ENCODE results near the gene OR4N2.
"Not testable (repeated sequence)": the region's sequence is repeated elsewhere in the genome, so short reads cannot be mapped to it uniquely, and the experiment has no call there.

Gene OR4N2

GRCh38 chr14:19828314-19828713, 24.7 kb downstream of the OR4N2 start:
- DNase-seq (ENCODE audit: low read depth), result no peak
- no peak for TF ChIP-seq CTCF (IDR thresholded peaks at IDR 0.05; ENCODE audit: low read length, missing control alignments)
- H3K4me3 ChIP-seq (replicated peaks; ENCODE audit: low read depth, low read length), result no peak overlapping the region

- not testable (repeated sequence) for DNase-seq (ENCODE audit: low read depth); H3K4me3 ChIP-seq (replicated peaks; ENCODE audit: low read depth, low read length)
These were observed 30.8 kb downstream of the OR4N2 start for GRCh38 chr14:19834203-19834848.

- DNase-seq (ENCODE audit: low read depth), result no peak
- TF ChIP-seq CTCF (IDR thresholded peaks at IDR 0.05; ENCODE audit: low read length, missing control alignments), result no peak
- no peak overlapping the region for H3K4me3 ChIP-seq (replicated peaks; ENCODE audit: low read depth, low read length)
These were observed 34.9 kb downstream of the OR4N2 start for GRCh38 chr14:19838433-19838832.

GRCh38 chr14:19851365-19851764, 47.8 kb downstream of the OR4N2 start:
- H3K4me3 ChIP-seq (replicated peaks; ENCODE audit: low read depth, low read length), result no peak overlapping the region
- TF ChIP-seq CTCF (IDR thresholded peaks at IDR 0.05; ENCODE audit: low read length, missing control alignments), result no peak
- no peak for DNase-seq (ENCODE audit: low read depth)

- DNase-seq (ENCODE audit: low read depth); H3K4me3 ChIP-seq (replicated peaks; ENCODE audit: low read depth, low read length): not testable (repeated sequence)
These were observed 62.6 kb downstream of the OR4N2 start for GRCh38 chr14:19866061-19866669.

- no peak for TF ChIP-seq CTCF (IDR thresholded peaks at IDR 0.05; ENCODE audit: low read length, missing control alignments)
- DNase-seq (ENCODE audit: low read depth), result no peak
- no peak overlapping the region for H3K4me3 ChIP-seq (replicated peaks; ENCODE audit: low read depth, low read length)
These were observed 69.6 kb downstream of the OR4N2 start for GRCh38 chr14:19873178-19873577.

- no peak for TF ChIP-seq CTCF (IDR thresholded peaks at IDR 0.05; ENCODE audit: low read length, missing control alignments)
- no peak within 1 kb of the TSS for H3K4me3 ChIP-seq (replicated peaks; ENCODE audit: low read depth, low read length)
- DNase-seq (ENCODE audit: low read depth), result no peak
These were observed 71.3 kb downstream of the OR4N2 start, which contains the start of gene OR4K2 for GRCh38 chr14:19874842-19875241. TSS of gene OR4K2 (plus strand) at chr14:19875142. CDS start at chr14:19876268, 1,126 bp downstream.

- peak; percentile 55 for TF ChIP-seq CTCF (IDR thresholded peaks at IDR 0.05; ENCODE audit: low read length, missing control alignments)
- no peak overlapping the region for H3K4me3 ChIP-seq (replicated peaks; ENCODE audit: low read depth, low read length)
- peak; percentile 20 for DNase-seq (ENCODE audit: low read depth)
These were observed 74.6 kb downstream of the OR4N2 start for GRCh38 chr14:19878029-19878642.
